Activated CD4-positive, alpha-beta T cell treated with anti-CD3 and anti-CD28 coated beads, Interleukin-2, Interleukin-6, amounts not matched to agents 100 ng/mL and 50 ng/mL, durations not matched to agents 16 hours and 8 hours (primary cell): ENCODE measurements around the gene TNFSF13.

Experiments
- DNase-seq: peaks from one replicate; pipeline ENCODE4 v3.0.0-alpha.2; 2020

Gene TNFSF13

GRCh38 chr17:7575959-7576358 is 17.4 kb downstream of the TNFSF13 start:
- DNase-seq, result no peak

GRCh38 chr17:7576432-7576937 is 17.9 kb downstream of the TNFSF13 start:
- DNase-seq, result no peak

- no peak for DNase-seq
Measured at GRCh38 chr17:7577327-7578199, 19.0 kb downstream of the TNFSF13 start.

- DNase-seq, result peak; percentile 90
Measured at GRCh38 chr17:7579001-7579833, 20.7 kb downstream of the TNFSF13 start, which contains the start of gene CD68. Gene CD68, plus strand, starts transcription at chr17:7579638. Its CDS starts 40 bp downstream, at chr17:7579678.

- no peak for DNase-seq
Measured at GRCh38 chr17:7579834-7580603, 21.5 kb downstream of the TNFSF13 start.

- no peak for DNase-seq
Measured at GRCh38 chr17:7580604-7581575, 22.3 kb downstream of the TNFSF13 start.

GRCh38 chr17:7582396-7583252 is 24.1 kb downstream of the TNFSF13 start:
- no peak for DNase-seq

GRCh38 chr17:7583253-7584109 is 24.9 kb downstream of the TNFSF13 start, which contains the start of gene MPDU1:
Gene MPDU1, plus strand, starts transcription at chr17:7583852. Its CDS starts 11 bp downstream, at chr17:7583863.
- peak; percentile 97 for DNase-seq

- no peak for DNase-seq
Measured at GRCh38 chr17:7586673-7587419, 28.3 kb downstream of the TNFSF13 start.

GRCh38 chr17:7587420-7588151 is 29.0 kb downstream of the TNFSF13 start:
- DNase-seq, result no peak

- no peak for DNase-seq
Measured at GRCh38 chr17:7588553-7589203, 30.1 kb downstream of the TNFSF13 start.

GRCh38 chr17:7589204-7589868 is 30.8 kb downstream of the TNFSF13 start:
- peak; percentile 74 for DNase-seq

- DNase-seq, result no peak
Measured at GRCh38 chr17:7589891-7590691, 31.5 kb downstream of the TNFSF13 start, which contains the start of gene SOX15. Gene SOX15, minus strand, starts transcription at chr17:7590094. Its CDS starts 418 bp downstream, at chr17:7589676.

GRCh38 chr17:7590743-7591142 is 32.2 kb downstream of the TNFSF13 start:
- no peak for DNase-seq

GRCh38 chr17:7591596-7591995 is 33.0 kb downstream of the TNFSF13 start:
- DNase-seq, result no peak
